ENCODE measurements around the gene SUCO.
"Not testable (repeated sequence)": the region's sequence is repeated elsewhere in the genome, so short reads cannot be mapped to it uniquely, and the experiment has no call there.

The SUCO gene

GRCh38 chr1:172581273-172581672, 48.3 kb downstream of the SUCO start:
- H3K36me3 ChIP-seq (ENCODE audit: control insufficient read depth, insufficient read depth, low read length): peaks cover 2% of the 10 kb centered on the region
- no peak overlapping the region for H3K4me3 ChIP-seq (ENCODE audit: low read length)
- H3K4me1 ChIP-seq (ENCODE audit: control insufficient read depth, insufficient read depth, low read length): peaks cover 3% of the 10 kb centered on the region
- no peak overlapping the region for H3K9ac ChIP-seq (ENCODE audit: low read length)
- no peaks in the 10 kb centered on the region for H3K27me3 ChIP-seq (ENCODE audit: control insufficient read depth, insufficient read depth, low read length)
- H3K27ac ChIP-seq (ENCODE audit: low read depth, low read length): no peak overlapping the region

GRCh38 chr1:172581779-172582178, 48.8 kb downstream of the SUCO start:
- Histone ChIP-seq H3K27me3 (ENCODE audit: control insufficient read depth, insufficient read depth, low read length) (no peaks in the 10 kb centered on the region), H3K36me3 (ENCODE audit: control insufficient read depth, insufficient read depth, low read length) (peaks cover 2% of the 10 kb centered on the region), H3K9ac (ENCODE audit: low read length) (no peak overlapping the region), H3K4me1 (ENCODE audit: control insufficient read depth, insufficient read depth, low read length) (peaks cover 3% of the 10 kb centered on the region), H3K27ac (ENCODE audit: low read depth, low read length) (no peak overlapping the region), H3K4me3 (ENCODE audit: low read length) (no peak overlapping the region)

GRCh38 chr1:172582889-172583288, 49.9 kb downstream of the SUCO start:
- peaks cover 3% of the 10 kb centered on the region for H3K4me1 ChIP-seq (ENCODE audit: control insufficient read depth, insufficient read depth, low read length)
- H3K9ac ChIP-seq (ENCODE audit: low read length): no peak overlapping the region
- no peak overlapping the region for H3K4me3 ChIP-seq (ENCODE audit: low read length)
- H3K36me3 ChIP-seq (ENCODE audit: control insufficient read depth, insufficient read depth, low read length): peaks cover 2% of the 10 kb centered on the region
- H3K27ac ChIP-seq (ENCODE audit: low read depth, low read length): no peak overlapping the region
- no peaks in the 10 kb centered on the region for H3K27me3 ChIP-seq (ENCODE audit: control insufficient read depth, insufficient read depth, low read length)

GRCh38 chr1:172585348-172585747, 52.4 kb downstream of the SUCO start:
- no peak overlapping the region for H3K9ac ChIP-seq (ENCODE audit: low read length)
- peaks cover 6% of the 10 kb centered on the region for H3K36me3 ChIP-seq (ENCODE audit: control insufficient read depth, insufficient read depth, low read length)
- H3K4me3 ChIP-seq (ENCODE audit: low read length): no peak overlapping the region
- no peaks in the 10 kb centered on the region for H3K27me3 ChIP-seq (ENCODE audit: control insufficient read depth, insufficient read depth, low read length)
- peaks cover 3% of the 10 kb centered on the region for H3K4me1 ChIP-seq (ENCODE audit: control insufficient read depth, insufficient read depth, low read length)
- H3K27ac ChIP-seq (ENCODE audit: low read depth, low read length): no peak overlapping the region

GRCh38 chr1:172585861-172586260, 52.9 kb downstream of the SUCO start:
- peaks cover 3% of the 10 kb centered on the region for H3K4me1 ChIP-seq (ENCODE audit: control insufficient read depth, insufficient read depth, low read length)
- peaks cover 6% of the 10 kb centered on the region for H3K36me3 ChIP-seq (ENCODE audit: control insufficient read depth, insufficient read depth, low read length)
- no peak overlapping the region for H3K27ac ChIP-seq (ENCODE audit: low read depth, low read length)
- no peaks in the 10 kb centered on the region for H3K27me3 ChIP-seq (ENCODE audit: control insufficient read depth, insufficient read depth, low read length)
- H3K9ac ChIP-seq (ENCODE audit: low read length): no peak overlapping the region
- H3K4me3 ChIP-seq (ENCODE audit: low read length): no peak overlapping the region

GRCh38 chr1:172588296-172589291, 55.6 kb downstream of the SUCO start:
- H3K4me3 ChIP-seq (ENCODE audit: low read length): no peak overlapping the region
- H3K36me3 ChIP-seq (ENCODE audit: control insufficient read depth, insufficient read depth, low read length): peaks cover 6% of the 10 kb centered on the region
- no peaks in the 10 kb centered on the region for H3K4me1 ChIP-seq (ENCODE audit: control insufficient read depth, insufficient read depth, low read length)
- H3K9ac ChIP-seq (ENCODE audit: low read length): no peak overlapping the region
- H3K27ac ChIP-seq (ENCODE audit: low read depth, low read length): no peak overlapping the region
- H3K27me3 ChIP-seq (ENCODE audit: control insufficient read depth, insufficient read depth, low read length): no peaks in the 10 kb centered on the region

GRCh38 chr1:172589553-172589952, 56.6 kb downstream of the SUCO start:
- Histone ChIP-seq H3K36me3 (ENCODE audit: control insufficient read depth, insufficient read depth, low read length) (peaks cover 6% of the 10 kb centered on the region), H3K27ac (ENCODE audit: low read depth, low read length) (no peak overlapping the region), H3K4me1 (ENCODE audit: control insufficient read depth, insufficient read depth, low read length) (no peaks in the 10 kb centered on the region), H3K27me3 (ENCODE audit: control insufficient read depth, insufficient read depth, low read length) (no peaks in the 10 kb centered on the region), H3K4me3 (ENCODE audit: low read length) (no peak overlapping the region), H3K9ac (ENCODE audit: low read length) (no peak overlapping the region)

- not testable (repeated sequence) for H3K9ac ChIP-seq (ENCODE audit: low read length); H3K27me3 ChIP-seq (ENCODE audit: control insufficient read depth, insufficient read depth, low read length); H3K36me3 ChIP-seq (ENCODE audit: control insufficient read depth, insufficient read depth, low read length)
Observed at GRCh38 chr1:172591429-172591828, 58.5 kb downstream of the SUCO start.

GRCh38 chr1:172595066-172595465, 62.1 kb downstream of the SUCO start:
- not testable (repeated sequence) for H3K4me3 ChIP-seq (ENCODE audit: low read length); H3K27me3 ChIP-seq (ENCODE audit: control insufficient read depth, insufficient read depth, low read length); H3K36me3 ChIP-seq (ENCODE audit: control insufficient read depth, insufficient read depth, low read length); H3K9ac ChIP-seq (ENCODE audit: low read length); H3K4me1 ChIP-seq (ENCODE audit: control insufficient read depth, insufficient read depth, low read length); H3K27ac ChIP-seq (ENCODE audit: low read depth, low read length)

More at GRCh38 chr1:172591429-172591828, 58.5 kb downstream of the SUCO start:
- not testable (repeated sequence) for H3K4me3 ChIP-seq (ENCODE audit: low read length); H3K4me1 ChIP-seq (ENCODE audit: control insufficient read depth, insufficient read depth, low read length); H3K27ac ChIP-seq (ENCODE audit: low read depth, low read length)

GRCh38 chr1:172596782-172597181, 63.8 kb downstream of the SUCO start:
- not testable (repeated sequence) for H3K27me3 ChIP-seq (ENCODE audit: control insufficient read depth, insufficient read depth, low read length); H3K27ac ChIP-seq (ENCODE audit: low read depth, low read length); H3K4me3 ChIP-seq (ENCODE audit: low read length); H3K9ac ChIP-seq (ENCODE audit: low read length); H3K4me1 ChIP-seq (ENCODE audit: control insufficient read depth, insufficient read depth, low read length)
- H3K36me3 ChIP-seq (ENCODE audit: control insufficient read depth, insufficient read depth, low read length): peaks cover 12% of the 10 kb centered on the region

GRCh38 chr1:172599912-172600311, 67.0 kb downstream of the SUCO start:
- H3K9ac ChIP-seq (ENCODE audit: low read length): no peak overlapping the region
- no peak overlapping the region for H3K27ac ChIP-seq (ENCODE audit: low read depth, low read length)
- no peaks in the 10 kb centered on the region for H3K4me1 ChIP-seq (ENCODE audit: control insufficient read depth, insufficient read depth, low read length)
- H3K36me3 ChIP-seq (ENCODE audit: control insufficient read depth, insufficient read depth, low read length): peaks cover 15% of the 10 kb centered on the region
- no peaks in the 10 kb centered on the region for H3K27me3 ChIP-seq (ENCODE audit: control insufficient read depth, insufficient read depth, low read length)
- no peak overlapping the region for H3K4me3 ChIP-seq (ENCODE audit: low read length)

- peaks cover 15% of the 10 kb centered on the region for H3K36me3 ChIP-seq (ENCODE audit: control insufficient read depth, insufficient read depth, low read length)
- H3K27me3 ChIP-seq (ENCODE audit: control insufficient read depth, insufficient read depth, low read length): no peaks in the 10 kb centered on the region
- no peak overlapping the region for H3K9ac ChIP-seq (ENCODE audit: low read length)
- no peak overlapping the region for H3K4me3 ChIP-seq (ENCODE audit: low read length)
- H3K4me1 ChIP-seq (ENCODE audit: control insufficient read depth, insufficient read depth, low read length): no peaks in the 10 kb centered on the region
- no peak overlapping the region for H3K27ac ChIP-seq (ENCODE audit: low read depth, low read length)
Observed at GRCh38 chr1:172600615-172601014, 67.7 kb downstream of the SUCO start.
